Lower lobe of right lung (tissue), 2 donors: ENCODE results near the gene ZFR. TPM values are rescaled to one million over a fixed set of nuclear protein-coding genes. Genes with fewer than 3 reads are reported as not detected.
"Not testable (repeated sequence)": the region's sequence is repeated elsewhere in the genome, so short reads cannot be mapped to it uniquely, and the experiment has no call there.

Experiments used
- ATAC-seq, 2 donors: fragments of 200-7000 bp; cut with Tn5 transposase; one replicate each; pipeline ENCODE4 v1.9.1; 2020 to 2022; ENCODE audit warnings: mild to moderate bottlenecking in 2 of 2, moderate library complexity in 2 of 2
- DNase-seq: peaks from one replicate; pipeline ENCODE4 v3.0.0-alpha.2; 2020
- H3K27ac ChIP-seq: fragments of 200-600 bp; one replicate; pipeline ENCODE4 v1.8.0; 2022
- H3K27me3 ChIP-seq: fragments of 200-600 bp; one replicate; pipeline ENCODE4 v1.8.0; 2022; ENCODE audit warnings: low read depth
- H3K36me3 ChIP-seq: fragments of 200-600 bp; one replicate; pipeline ENCODE4 v1.8.0; 2022; ENCODE audit warnings: mild to moderate bottlenecking
- H3K4me1 ChIP-seq: fragments of 200-600 bp; one replicate; pipeline ENCODE4 v1.8.0; 2022
- H3K4me3 ChIP-seq: fragments of 200-600 bp; one replicate; pipeline ENCODE4 v1.8.0; 2022; ENCODE audit warnings: mild to moderate bottlenecking
- H3K9me3 ChIP-seq: fragments of 200-600 bp; one replicate; pipeline ENCODE4 v1.8.0; 2022
- CTCF ChIP-seq: fragments of 200-600 bp; IDR thresholded peaks from one replicate; pipeline ENCODE4 v1.8.0; 2022; ENCODE audit warnings: antibody characterized with exemption, mild to moderate bottlenecking
- intact Hi-C: fragments of 100-400 bp; cut with DNase I; formaldehyde crosslinking; loops from one replicate; pipeline ENCODE4 v1.11.0; 2022
- total RNA-seq: library from RNA; stranded (reverse); fragmentation: NEBNext Ultra II Directional; extraction: Animal tissue kit (Norgen Biotek cat#: 25700); gene quantifications from one replicate; pipeline ENCODE4 v1.2.1, GENCODE V29; 2021
- donor health status: DM: no; HTN: yes; CAD: no; lungs with severe emphysema.

The ZFR gene
- total RNA-seq, 1 donor from 2014 or later = 53.8 TPM

- no peaks in the 10 kb centered on the region for H3K9me3 ChIP-seq
- H3K4me3 ChIP-seq = no peak overlapping the region
- no peaks in the 10 kb centered on the region for H3K4me1 ChIP-seq
- ATAC-seq (no peak), DNase-seq (no peak)
- no peak for TF ChIP-seq CTCF
- no peaks in the 10 kb centered on the region for H3K27me3 ChIP-seq
- peaks cover 73% of the 10 kb centered on the region for H3K36me3 ChIP-seq
- no peak overlapping the region for H3K27ac ChIP-seq
- intact Hi-C loops = no loop called here
Measured at GRCh38 chr5:32369542-32370155, 74.9 kb downstream of the ZFR start.

GRCh38 chr5:32369032-32369431 lies 75.5 kb downstream of the ZFR start:
- H3K4me3 ChIP-seq = no peak overlapping the region
- H3K9me3 ChIP-seq = no peaks in the 10 kb centered on the region
- DNase-seq (no peak), ATAC-seq (no peak)
- H3K36me3 ChIP-seq = peaks cover 72% of the 10 kb centered on the region
- intact Hi-C loops = no loop called here
- no peak overlapping the region for H3K27ac ChIP-seq
- H3K27me3 ChIP-seq = no peaks in the 10 kb centered on the region
- no peaks in the 10 kb centered on the region for H3K4me1 ChIP-seq
- TF ChIP-seq CTCF = no peak

GRCh38 chr5:32367271-32367670 lies 77.3 kb downstream of the ZFR start:
- ATAC-seq, intact Hi-C loops, H3K27me3 ChIP-seq, H3K9me3 ChIP-seq, H3K27ac ChIP-seq, H3K4me3 ChIP-seq, DNase-seq, H3K4me1 ChIP-seq: not testable (repeated sequence)
- H3K36me3 ChIP-seq = peaks cover 73% of the 10 kb centered on the region

- H3K27me3 ChIP-seq = no peaks in the 10 kb centered on the region
- intact Hi-C loops = no loop called here
- H3K9me3 ChIP-seq = no peaks in the 10 kb centered on the region
- no peak for DNase-seq
- H3K4me3 ChIP-seq = no peak overlapping the region
- H3K27ac ChIP-seq = no peak overlapping the region
- no peak for ATAC-seq
- TF ChIP-seq CTCF = no peak
- no peaks in the 10 kb centered on the region for H3K4me1 ChIP-seq
- peaks cover 74% of the 10 kb centered on the region for H3K36me3 ChIP-seq
Measured at GRCh38 chr5:32365623-32366022, 78.9 kb downstream of the ZFR start.

GRCh38 chr5:32363030-32363429 lies 81.5 kb downstream of the ZFR start:
- Histone ChIP-seq H3K27me3 (no peaks in the 10 kb centered on the region), H3K4me3 (no peak overlapping the region), H3K4me1 (no peaks in the 10 kb centered on the region), H3K27ac (no peak overlapping the region), H3K36me3 (peaks cover 75% of the 10 kb centered on the region), H3K9me3 (no peaks in the 10 kb centered on the region)
- DNase-seq (no peak), ATAC-seq (no peak)
- intact Hi-C loops = no loop called here
- no peak for TF ChIP-seq CTCF

GRCh38 chr5:32362527-32362926 lies 82.0 kb downstream of the ZFR start:
- DNase-seq (no peak), ATAC-seq (no peak)
- intact Hi-C loops = no loop called here
- Histone ChIP-seq H3K4me3 (no peak overlapping the region), H3K27me3 (no peaks in the 10 kb centered on the region), H3K27ac (no peak overlapping the region), H3K4me1 (no peaks in the 10 kb centered on the region), H3K9me3 (no peaks in the 10 kb centered on the region), H3K36me3 (peaks cover 76% of the 10 kb centered on the region)
- no peak for TF ChIP-seq CTCF
